Neural crest cell (in vitro differentiated cells): ENCODE data around the gene CEBPE. TPM values are rescaled to one million over a fixed set of nuclear protein-coding genes. Genes with fewer than 3 reads are reported as not detected.
A peak's percentile ranks its signal among the peaks of the same experiment; 100 is the strongest.

Experiments used
- DNase-seq: peaks from one replicate; pipeline ENCODE4 v3.0.0; 2021; ENCODE audit warnings: low read depth, mixed read lengths, low spot score
- H3K27ac Mint-ChIP-seq: one replicate; pipeline ENCODE4 v1.8.0; 2021; ENCODE audit warnings: mild to moderate bottlenecking, mixed read lengths; ENCODE audit not compliant: unreplicated experiment
- H3K27me3 Mint-ChIP-seq: 2 replicates; pipeline ENCODE4 v1.8.0; 2021; ENCODE audit warnings: low read depth, mild to moderate bottlenecking, mixed read lengths
- H3K36me3 Mint-ChIP-seq: 2 replicates; pipeline ENCODE4 v1.8.0; 2021; ENCODE audit warnings: low read depth, mild to moderate bottlenecking, mixed read lengths
- H3K4me1 Mint-ChIP-seq: 2 replicates; pipeline ENCODE4 v1.8.0; 2021; ENCODE audit warnings: mixed read lengths
- H3K4me3 Mint-ChIP-seq: one replicate; pipeline ENCODE4 v1.8.0; 2021; ENCODE audit warnings: mild to moderate bottlenecking, mixed read lengths
- H3K9me3 Mint-ChIP-seq: 2 replicates; pipeline ENCODE4 v1.8.0; 2021; ENCODE audit warnings: mixed read lengths
- total RNA-seq: library from RNA; stranded (reverse); gene quantifications from 2 replicates; pipeline ENCODE4 v1.2.1, GENCODE V29; 2021
- TF ChIP-seq, protein P1 (sequence below): fragments of 200-600 bp; sonication (generic); conservative IDR thresholded peaks from 2 replicates; pipeline ENCODE4 v1.5.0; 2021; ENCODE audit warnings: antibody characterized with exemption, mild to moderate bottlenecking

Gene CEBPE
- total RNA-seq, 1 donor from 2014 or later, result not detected

DNA sequence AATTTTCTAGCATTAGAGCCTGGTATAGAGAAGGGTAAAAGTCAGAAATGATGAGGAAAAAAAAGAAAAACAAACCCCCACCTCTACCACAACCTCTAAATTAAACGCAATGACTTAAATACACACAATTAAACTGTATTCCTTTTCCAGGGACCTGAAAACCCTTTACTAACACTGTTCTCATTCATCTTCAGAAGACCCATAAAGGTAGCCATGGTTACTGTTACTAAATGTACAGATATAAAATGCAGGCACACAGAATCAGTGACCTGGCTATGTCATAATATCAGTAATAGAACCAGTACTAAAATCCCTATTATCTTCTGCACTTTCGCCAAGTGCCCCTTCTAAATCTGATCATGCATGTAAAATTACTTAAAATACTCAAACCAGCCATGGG is 25.5 kb downstream of the CEBPE start:
- no peak overlapping the region for H3K4me3 Mint-ChIP-seq
- H3K4me1 Mint-ChIP-seq, result peaks cover 15% of the 10 kb centered on the region
- no peaks in the 10 kb centered on the region for H3K9me3 Mint-ChIP-seq
- H3K27me3 Mint-ChIP-seq, result no peaks in the 10 kb centered on the region
- H3K36me3 Mint-ChIP-seq, result peaks cover 9% of the 10 kb centered on the region
- TF ChIP-seq, protein P1, sequence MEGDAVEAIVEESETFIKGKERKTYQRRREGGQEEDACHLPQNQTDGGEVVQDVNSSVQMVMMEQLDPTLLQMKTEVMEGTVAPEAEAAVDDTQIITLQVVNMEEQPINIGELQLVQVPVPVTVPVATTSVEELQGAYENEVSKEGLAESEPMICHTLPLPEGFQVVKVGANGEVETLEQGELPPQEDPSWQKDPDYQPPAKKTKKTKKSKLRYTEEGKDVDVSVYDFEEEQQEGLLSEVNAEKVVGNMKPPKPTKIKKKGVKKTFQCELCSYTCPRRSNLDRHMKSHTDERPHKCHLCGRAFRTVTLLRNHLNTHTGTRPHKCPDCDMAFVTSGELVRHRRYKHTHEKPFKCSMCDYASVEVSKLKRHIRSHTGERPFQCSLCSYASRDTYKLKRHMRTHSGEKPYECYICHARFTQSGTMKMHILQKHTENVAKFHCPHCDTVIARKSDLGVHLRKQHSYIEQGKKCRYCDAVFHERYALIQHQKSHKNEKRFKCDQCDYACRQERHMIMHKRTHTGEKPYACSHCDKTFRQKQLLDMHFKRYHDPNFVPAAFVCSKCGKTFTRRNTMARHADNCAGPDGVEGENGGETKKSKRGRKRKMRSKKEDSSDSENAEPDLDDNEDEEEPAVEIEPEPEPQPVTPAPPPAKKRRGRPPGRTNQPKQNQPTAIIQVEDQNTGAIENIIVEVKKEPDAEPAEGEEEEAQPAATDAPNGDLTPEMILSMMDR, result no peak
- no peak for DNase-seq
- H3K27ac Mint-ChIP-seq, result no peak overlapping the region

DNA sequence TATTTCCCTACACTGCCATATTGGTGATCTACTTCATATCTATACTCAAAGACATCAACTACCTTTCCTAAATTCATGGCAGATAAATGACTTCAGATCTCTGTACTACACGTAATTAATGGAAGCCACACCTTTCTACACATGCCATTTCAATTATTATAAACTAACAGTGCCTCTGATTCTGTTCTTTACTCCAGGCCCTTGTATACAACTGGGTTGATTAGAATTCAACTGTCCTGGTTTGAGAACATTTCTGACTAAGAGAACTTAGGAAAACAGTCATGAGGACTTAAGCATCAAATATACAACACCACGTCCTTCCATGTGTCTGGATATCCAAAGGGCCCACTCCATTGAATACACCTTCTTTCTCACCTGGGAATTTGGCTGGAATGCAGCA is 26.0 kb downstream of the CEBPE start:
- DNase-seq, result no peak
- Mint-ChIP-seq H3K36me3 (peaks cover 9% of the 10 kb centered on the region), H3K4me3 (peak overlapping the region; percentile 70)

GRCh38 chr14:23091294-23092225 is 27.5 kb downstream of the CEBPE start:
- Mint-ChIP-seq H3K27me3 (no peaks in the 10 kb centered on the region), H3K4me1 (peaks cover 8% of the 10 kb centered on the region), H3K4me3 (no peak overlapping the region), H3K27ac (no peak overlapping the region), H3K9me3 (no peaks in the 10 kb centered on the region), H3K36me3 (peaks cover 9% of the 10 kb centered on the region)
- TF ChIP-seq, protein P1, result no peak
- DNase-seq, result no peak

More for the DNA sequence above, 26.0 kb downstream of the CEBPE start:
- Mint-ChIP-seq H3K9me3 (no peaks in the 10 kb centered on the region), H3K27ac (peak overlapping the region; percentile 13), H3K27me3 (no peaks in the 10 kb centered on the region), H3K4me1 (peaks cover 15% of the 10 kb centered on the region)
- TF ChIP-seq, protein P1, result no peak

DNA sequence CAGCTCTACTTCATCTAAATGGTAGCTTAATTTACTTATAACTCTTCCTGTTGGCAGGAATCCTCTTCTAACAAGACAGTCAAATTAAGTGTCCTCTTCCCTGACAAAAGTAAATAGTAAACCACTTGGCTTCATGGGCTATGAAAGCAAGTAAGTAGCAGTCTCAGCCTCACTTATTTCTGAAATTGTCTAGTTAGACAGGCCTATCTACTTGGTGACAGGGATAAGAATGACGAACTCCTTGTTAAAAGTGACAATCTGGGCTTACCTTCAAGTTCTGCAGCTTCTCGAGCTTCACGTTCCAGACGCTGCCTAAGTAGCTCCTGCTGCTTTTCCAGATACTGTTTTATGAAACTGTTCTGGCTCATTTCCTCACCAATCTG is 28.8 kb downstream of the CEBPE start:
- DNase-seq, result no peak
- H3K27ac Mint-ChIP-seq, result no peak overlapping the region
- peaks cover 9% of the 10 kb centered on the region for H3K36me3 Mint-ChIP-seq
- TF ChIP-seq, protein P1, result no peak
- H3K9me3 Mint-ChIP-seq, result no peaks in the 10 kb centered on the region
- H3K4me1 Mint-ChIP-seq, result peaks cover 6% of the 10 kb centered on the region
- peak overlapping the region; percentile 4 for H3K4me3 Mint-ChIP-seq
- H3K27me3 Mint-ChIP-seq, result no peaks in the 10 kb centered on the region

DNA sequence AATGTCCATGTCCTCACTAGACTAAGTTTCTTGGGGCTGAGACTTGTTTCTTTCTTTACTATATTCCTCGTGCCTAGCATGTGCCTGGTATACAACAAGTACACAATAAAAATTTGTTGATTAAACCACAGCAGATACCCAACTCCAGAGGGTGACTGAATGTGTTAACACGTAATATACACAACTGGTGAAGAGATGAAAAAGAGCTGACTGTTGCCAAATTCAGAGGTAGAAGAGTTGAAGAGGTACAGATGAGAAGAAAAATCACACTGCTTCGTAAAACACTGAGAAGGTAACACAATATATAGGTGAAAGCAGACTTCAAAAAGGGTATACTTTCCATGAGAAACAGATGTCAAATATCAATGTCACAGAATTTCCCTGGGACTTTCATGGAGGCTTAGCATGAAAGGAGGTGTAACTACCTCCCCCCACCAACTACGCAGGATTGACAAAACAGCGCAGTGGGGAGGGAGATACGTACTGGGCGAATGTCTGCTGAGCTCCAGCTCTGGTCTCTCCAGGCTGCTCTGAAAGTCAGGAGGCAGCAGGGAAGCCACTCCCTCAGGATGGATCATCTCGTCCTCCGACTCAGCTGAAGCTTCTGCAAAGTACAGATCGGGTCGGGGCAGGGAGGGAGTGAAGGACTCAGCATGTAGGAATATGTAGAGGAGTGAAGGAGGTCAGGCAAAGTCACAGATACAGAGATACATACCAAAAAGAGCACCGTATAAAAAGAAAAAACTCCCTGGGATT is 29.4 kb downstream of the CEBPE start:
- Mint-ChIP-seq H3K9me3 (no peaks in the 10 kb centered on the region), H3K27ac (no peak overlapping the region), H3K4me1 (peaks cover 6% of the 10 kb centered on the region), H3K36me3 (peaks cover 9% of the 10 kb centered on the region), H3K27me3 (no peaks in the 10 kb centered on the region), H3K4me3 (no peak overlapping the region)
- TF ChIP-seq, protein P1, result no peak
- no peak for DNase-seq
